ENCODE measurements around the gene ANKRD29. TPM values are rescaled to one million over a fixed set of nuclear protein-coding genes. Genes with fewer than 3 reads are reported as not detected.

ANKRD29 gene
- total RNA-seq, 1 donor from 2014 or later = 72.0 TPM

DNA sequence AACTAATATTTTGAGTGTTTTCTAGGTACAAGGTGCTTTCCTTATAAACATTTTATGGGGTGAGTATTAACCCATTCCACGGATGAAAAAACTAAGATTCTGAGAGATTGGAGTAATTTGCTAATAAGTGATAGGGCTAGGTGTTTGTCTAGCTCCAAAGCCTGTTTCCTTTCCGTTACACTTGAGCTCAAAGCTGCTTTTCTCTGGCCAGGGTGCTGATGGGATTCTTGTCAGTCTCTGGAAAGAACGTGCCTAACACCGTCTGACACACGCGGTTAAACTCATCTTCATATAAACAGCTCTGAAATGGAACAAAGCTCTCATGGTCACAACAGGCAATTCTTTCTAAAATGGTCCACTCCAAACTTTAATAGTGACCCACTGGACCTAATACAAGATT, 2.0 kb upstream of the ANKRD29 start:
- Histone ChIP-seq H3K9me3 (no peaks in the 10 kb centered on the region), H3K27me3 (peaks cover 19% of the 10 kb centered on the region), H3K4me1 (no peaks in the 10 kb centered on the region), H3K36me3 (no peaks in the 10 kb centered on the region), H3K27ac (no peak overlapping the region), H3K4me3 (no peak overlapping the region)
- TF ChIP-seq, protein P1, sequence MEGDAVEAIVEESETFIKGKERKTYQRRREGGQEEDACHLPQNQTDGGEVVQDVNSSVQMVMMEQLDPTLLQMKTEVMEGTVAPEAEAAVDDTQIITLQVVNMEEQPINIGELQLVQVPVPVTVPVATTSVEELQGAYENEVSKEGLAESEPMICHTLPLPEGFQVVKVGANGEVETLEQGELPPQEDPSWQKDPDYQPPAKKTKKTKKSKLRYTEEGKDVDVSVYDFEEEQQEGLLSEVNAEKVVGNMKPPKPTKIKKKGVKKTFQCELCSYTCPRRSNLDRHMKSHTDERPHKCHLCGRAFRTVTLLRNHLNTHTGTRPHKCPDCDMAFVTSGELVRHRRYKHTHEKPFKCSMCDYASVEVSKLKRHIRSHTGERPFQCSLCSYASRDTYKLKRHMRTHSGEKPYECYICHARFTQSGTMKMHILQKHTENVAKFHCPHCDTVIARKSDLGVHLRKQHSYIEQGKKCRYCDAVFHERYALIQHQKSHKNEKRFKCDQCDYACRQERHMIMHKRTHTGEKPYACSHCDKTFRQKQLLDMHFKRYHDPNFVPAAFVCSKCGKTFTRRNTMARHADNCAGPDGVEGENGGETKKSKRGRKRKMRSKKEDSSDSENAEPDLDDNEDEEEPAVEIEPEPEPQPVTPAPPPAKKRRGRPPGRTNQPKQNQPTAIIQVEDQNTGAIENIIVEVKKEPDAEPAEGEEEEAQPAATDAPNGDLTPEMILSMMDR (IDR thresholded peaks at IDR 0.05) = no peak
- DNase-seq (no peak), ATAC-seq (no peak)
- intact Hi-C loops (cut with DNase I) = no loop called here

DNA sequence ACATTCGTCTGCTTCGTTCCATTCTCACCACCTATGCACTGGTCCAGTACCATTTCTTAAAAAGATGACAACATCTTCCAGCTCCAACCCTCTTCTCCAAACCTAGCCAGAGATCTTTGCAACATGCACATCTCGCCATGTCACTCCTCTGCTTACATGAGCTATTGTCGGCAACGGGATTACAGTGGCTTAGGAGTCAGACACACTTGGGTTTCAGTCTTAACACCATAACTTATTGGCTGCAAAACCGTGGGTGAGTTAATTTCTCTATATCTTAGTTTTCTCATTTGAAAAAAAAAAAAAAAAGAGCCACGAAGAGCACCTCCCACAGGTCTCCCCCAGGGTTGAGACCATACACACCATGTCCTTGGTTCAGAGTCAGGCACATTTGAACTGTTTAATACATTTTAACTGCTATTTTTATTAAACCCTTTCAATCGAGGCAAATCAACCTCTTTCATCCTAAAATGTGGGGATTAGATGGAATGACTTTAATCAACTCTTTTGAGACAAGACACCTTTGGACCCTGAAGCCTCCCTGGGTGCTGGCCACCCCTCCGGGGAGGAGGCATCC, 889 bp downstream of the ANKRD29 start:
- ATAC-seq = no peak
- no peaks in the 10 kb centered on the region for H3K4me1 ChIP-seq
- peak overlapping the region; percentile 59 for H3K4me3 ChIP-seq
- intact Hi-C loops (cut with DNase I) = no loop called here
- H3K27ac ChIP-seq = peak overlapping the region; percentile 55
- H3K27me3 ChIP-seq = peaks cover 23% of the 10 kb centered on the region
- DNase-seq = no peak
- no peaks in the 10 kb centered on the region for H3K9me3 ChIP-seq
- no peaks in the 10 kb centered on the region for H3K36me3 ChIP-seq
- TF ChIP-seq, protein P1 (IDR thresholded peaks at IDR 0.05) = no peak

DNA sequence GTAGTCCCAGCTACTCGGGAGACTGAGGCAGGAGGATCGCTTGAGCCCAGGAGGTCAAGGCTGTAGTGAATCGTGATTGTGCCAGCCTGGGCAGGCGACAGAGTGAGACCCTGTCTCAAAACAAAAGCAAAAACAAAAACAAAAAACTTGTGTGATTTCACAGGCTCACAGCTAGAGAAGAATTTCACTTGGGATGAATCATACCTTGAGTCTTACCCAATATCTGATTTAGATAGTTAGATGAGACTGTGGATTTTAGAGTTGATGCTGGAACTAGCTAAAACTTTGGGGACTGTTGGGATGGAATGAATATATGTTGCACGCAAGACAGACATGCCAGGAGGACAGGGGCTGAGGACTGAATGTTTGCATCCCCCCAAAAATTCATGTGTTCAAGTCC, 4.4 kb downstream of the ANKRD29 start:
- H3K27ac ChIP-seq = no peak overlapping the region
- no peaks in the 10 kb centered on the region for H3K9me3 ChIP-seq
- no peaks in the 10 kb centered on the region for H3K4me1 ChIP-seq
- intact Hi-C loops (cut with DNase I) = no loop called here
- no peak overlapping the region for H3K4me3 ChIP-seq
- H3K36me3 ChIP-seq = no peaks in the 10 kb centered on the region
- TF ChIP-seq, protein P1 (IDR thresholded peaks at IDR 0.05) = no peak
- no peak for ATAC-seq
- DNase-seq = no peak
- peaks cover 23% of the 10 kb centered on the region for H3K27me3 ChIP-seq

DNA sequence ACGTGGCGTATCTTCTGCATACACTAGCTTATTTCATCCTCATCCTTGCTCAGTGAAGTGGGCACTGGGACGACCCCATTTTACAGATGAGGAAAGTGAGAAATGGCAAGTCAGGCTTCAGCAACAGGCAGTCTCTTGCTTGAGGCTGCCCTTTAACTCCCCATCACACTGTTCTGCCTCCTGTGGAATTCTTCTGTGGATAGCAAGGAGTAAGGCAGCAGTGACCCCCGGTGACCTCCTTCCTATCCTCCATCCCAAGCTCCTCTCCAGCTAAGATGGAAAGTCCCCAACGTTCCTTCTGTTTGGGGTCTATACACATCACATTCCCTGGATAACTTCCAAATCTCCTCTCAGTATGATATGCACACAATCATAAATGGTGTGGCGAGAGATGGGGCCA, 10.5 kb downstream of the ANKRD29 start:
- no peaks in the 10 kb centered on the region for H3K36me3 ChIP-seq
- H3K4me3 ChIP-seq = no peak overlapping the region
- no peak for ATAC-seq
- intact Hi-C loops (cut with DNase I) = no loop called here
- H3K4me1 ChIP-seq = peaks cover 8% of the 10 kb centered on the region
- no peaks in the 10 kb centered on the region for H3K27me3 ChIP-seq
- peak overlapping the region; percentile 58 for H3K27ac ChIP-seq
- TF ChIP-seq, protein P1 (IDR thresholded peaks at IDR 0.05) = no peak
- no peaks in the 10 kb centered on the region for H3K9me3 ChIP-seq
- no peak for DNase-seq

DNA sequence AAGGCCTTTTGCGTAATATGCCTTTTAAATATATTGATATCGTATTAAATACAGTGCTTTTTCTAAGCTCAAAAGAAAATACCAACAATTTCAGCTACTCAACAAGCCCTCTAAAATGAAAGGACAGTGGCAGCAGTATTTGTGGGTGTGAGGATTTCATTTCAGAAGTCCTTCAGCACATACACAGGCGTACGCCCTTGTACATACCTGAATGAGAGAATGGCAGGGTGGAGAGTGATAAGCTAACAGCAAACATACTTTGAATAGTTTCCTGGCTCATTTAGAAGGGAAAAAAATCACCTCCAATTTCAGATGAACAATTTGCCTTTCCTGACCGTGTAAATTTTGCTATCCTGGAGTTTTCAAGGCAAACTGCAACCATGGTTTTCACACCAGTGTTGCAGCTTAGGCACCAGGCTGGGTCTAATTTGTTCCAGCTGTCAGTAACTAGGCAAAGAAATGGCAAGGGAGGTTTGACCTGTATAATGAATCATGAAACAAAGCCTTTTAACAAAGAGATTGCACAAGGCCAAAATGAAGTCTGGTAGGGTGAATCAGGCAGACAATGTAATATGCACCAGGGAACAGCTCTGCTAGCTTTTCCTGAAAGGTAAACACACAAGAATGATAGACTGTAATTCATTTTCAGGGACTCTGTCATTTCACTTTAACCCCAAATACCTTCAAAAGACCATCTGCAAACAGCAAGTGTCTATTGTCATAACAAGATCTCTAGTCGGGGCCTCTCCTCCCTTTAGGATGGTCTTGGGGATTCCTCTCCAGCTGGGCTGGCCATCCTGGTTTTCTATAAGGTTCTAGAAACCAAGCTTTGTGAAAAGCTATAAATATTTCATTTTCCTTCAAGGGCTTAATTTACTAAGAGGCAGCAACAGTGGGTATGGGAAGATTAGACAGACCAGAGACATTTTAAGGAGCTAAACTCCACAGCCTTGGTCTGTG, 11.5 kb downstream of the ANKRD29 start:
- intact Hi-C loops (cut with DNase I) = no loop called here
- ATAC-seq (peak; percentile 92), DNase-seq (no peak)
- Histone ChIP-seq H3K9me3 (no peaks in the 10 kb centered on the region), H3K36me3 (no peaks in the 10 kb centered on the region), H3K4me1 (peaks cover 8% of the 10 kb centered on the region), H3K27ac (peak overlapping the region; percentile 58), H3K4me3 (no peak overlapping the region), H3K27me3 (no peaks in the 10 kb centered on the region)
- TF ChIP-seq, protein P1 (IDR thresholded peaks at IDR 0.05) = no peak

Measured in upper lobe of right lung (tissue), 1 donor.